Measurements from ENCODE around the gene HSD11B2.

Gene HSD11B2

DNA sequence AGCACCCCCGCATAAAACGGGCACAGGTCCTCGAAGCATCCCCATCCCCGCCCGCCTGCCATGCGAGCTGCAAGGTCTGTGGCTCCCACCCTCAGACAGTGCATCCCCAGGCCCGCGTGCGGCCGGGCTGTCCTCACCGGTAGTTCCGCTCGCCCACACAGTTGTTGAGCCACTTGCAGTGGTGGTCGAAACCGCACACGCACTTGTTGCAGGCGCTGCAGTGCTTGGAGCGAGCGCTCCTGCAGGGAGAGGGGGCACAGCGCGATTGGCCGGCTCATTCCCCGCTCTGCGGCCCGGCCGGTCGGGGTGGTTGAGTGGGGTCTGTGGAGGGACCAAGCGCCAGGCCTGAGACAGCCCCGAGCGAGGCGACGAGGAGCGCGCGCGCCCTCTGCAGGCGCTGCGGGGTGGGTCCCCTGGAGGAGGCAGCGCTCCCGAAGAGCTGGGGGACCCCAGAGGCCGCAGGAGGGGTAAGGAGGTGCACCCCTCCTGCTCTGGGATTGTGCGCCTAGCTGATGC, 31.6 kb upstream of the HSD11B2 start:
- Mint-ChIP-seq H3K4me3 (no peak overlapping the region), H3K27me3 (ENCODE audit: low read depth) (peaks cover 17% of the 10 kb centered on the region), H3K27ac (no peak overlapping the region), H3K9me3 (no peaks in the 10 kb centered on the region), H3K4me1 (peaks cover 44% of the 10 kb centered on the region), H3K36me3 (ENCODE audit: low read depth) (peaks cover 3% of the 10 kb centered on the region)
- TF ChIP-seq, protein P1, sequence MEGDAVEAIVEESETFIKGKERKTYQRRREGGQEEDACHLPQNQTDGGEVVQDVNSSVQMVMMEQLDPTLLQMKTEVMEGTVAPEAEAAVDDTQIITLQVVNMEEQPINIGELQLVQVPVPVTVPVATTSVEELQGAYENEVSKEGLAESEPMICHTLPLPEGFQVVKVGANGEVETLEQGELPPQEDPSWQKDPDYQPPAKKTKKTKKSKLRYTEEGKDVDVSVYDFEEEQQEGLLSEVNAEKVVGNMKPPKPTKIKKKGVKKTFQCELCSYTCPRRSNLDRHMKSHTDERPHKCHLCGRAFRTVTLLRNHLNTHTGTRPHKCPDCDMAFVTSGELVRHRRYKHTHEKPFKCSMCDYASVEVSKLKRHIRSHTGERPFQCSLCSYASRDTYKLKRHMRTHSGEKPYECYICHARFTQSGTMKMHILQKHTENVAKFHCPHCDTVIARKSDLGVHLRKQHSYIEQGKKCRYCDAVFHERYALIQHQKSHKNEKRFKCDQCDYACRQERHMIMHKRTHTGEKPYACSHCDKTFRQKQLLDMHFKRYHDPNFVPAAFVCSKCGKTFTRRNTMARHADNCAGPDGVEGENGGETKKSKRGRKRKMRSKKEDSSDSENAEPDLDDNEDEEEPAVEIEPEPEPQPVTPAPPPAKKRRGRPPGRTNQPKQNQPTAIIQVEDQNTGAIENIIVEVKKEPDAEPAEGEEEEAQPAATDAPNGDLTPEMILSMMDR (IDR thresholded peaks at IDR 0.05; ENCODE audit: unreplicated experiment in 3 of 3) = peak; percentile 74 to 89 (median 85)

GRCh38 chr16:67399749-67400704, 30.9 kb upstream of the HSD11B2 start:
- Mint-ChIP-seq H3K9me3 (no peaks in the 10 kb centered on the region), H3K27ac (no peak overlapping the region), H3K27me3 (ENCODE audit: low read depth) (peaks cover 17% of the 10 kb centered on the region), H3K4me3 (no peak overlapping the region), H3K4me1 (peaks cover 43% of the 10 kb centered on the region), H3K36me3 (ENCODE audit: low read depth) (peaks cover 3% of the 10 kb centered on the region)
- TF ChIP-seq, protein P1 (IDR thresholded peaks at IDR 0.05; ENCODE audit: unreplicated experiment in 3 of 3) = peak in 2 of 3 experiments; percentile 10 to 37

DNA sequence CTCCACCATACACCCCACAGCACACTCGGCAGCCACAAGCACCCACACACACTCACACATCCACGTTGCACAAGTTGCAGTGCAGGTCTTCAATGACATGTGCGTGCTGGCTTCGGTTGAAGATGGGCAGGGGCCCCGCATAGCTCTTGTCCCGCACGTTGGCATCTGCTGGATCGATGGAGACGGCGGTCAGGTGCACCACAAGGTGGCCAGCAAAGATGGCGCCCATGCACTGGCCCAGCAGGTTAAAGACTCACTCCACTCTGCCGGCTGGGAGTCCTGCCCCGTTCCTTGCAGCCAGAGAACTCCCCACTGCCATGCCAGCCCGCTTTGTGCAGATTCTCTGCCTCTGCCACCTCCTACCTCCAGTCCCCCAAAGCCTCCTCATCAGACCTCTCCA, 30.0 kb upstream of the HSD11B2 start:
- no peak overlapping the region for H3K4me3 Mint-ChIP-seq
- H3K9me3 Mint-ChIP-seq = no peaks in the 10 kb centered on the region
- peaks cover 37% of the 10 kb centered on the region for H3K4me1 Mint-ChIP-seq
- peaks cover 3% of the 10 kb centered on the region for H3K36me3 Mint-ChIP-seq (ENCODE audit: low read depth)
- H3K27ac Mint-ChIP-seq = no peak overlapping the region
- TF ChIP-seq, protein P1 (IDR thresholded peaks at IDR 0.05; ENCODE audit: unreplicated experiment in 3 of 3) = no peak
- H3K27me3 Mint-ChIP-seq (ENCODE audit: low read depth) = peaks cover 12% of the 10 kb centered on the region

GRCh38 chr16:67403976-67404555, 26.9 kb upstream of the HSD11B2 start:
- TF ChIP-seq, protein P1 (IDR thresholded peaks at IDR 0.05; ENCODE audit: unreplicated experiment in 3 of 3) = no peak
- H3K27ac Mint-ChIP-seq = no peak overlapping the region
- H3K4me1 Mint-ChIP-seq = peaks cover 46% of the 10 kb centered on the region
- H3K36me3 Mint-ChIP-seq (ENCODE audit: low read depth) = peaks cover 3% of the 10 kb centered on the region
- no peaks in the 10 kb centered on the region for H3K9me3 Mint-ChIP-seq
- H3K27me3 Mint-ChIP-seq (ENCODE audit: low read depth) = peaks cover 9% of the 10 kb centered on the region
- H3K4me3 Mint-ChIP-seq = no peak overlapping the region

GRCh38 chr16:67404740-67405226, 26.1 kb upstream of the HSD11B2 start:
- no peaks in the 10 kb centered on the region for H3K9me3 Mint-ChIP-seq
- no peak overlapping the region for H3K27ac Mint-ChIP-seq
- TF ChIP-seq, protein P1 (IDR thresholded peaks at IDR 0.05; ENCODE audit: unreplicated experiment in 3 of 3) = no peak
- peaks cover 6% of the 10 kb centered on the region for H3K36me3 Mint-ChIP-seq (ENCODE audit: low read depth)
- no peak overlapping the region for H3K4me3 Mint-ChIP-seq
- peaks cover 43% of the 10 kb centered on the region for H3K4me1 Mint-ChIP-seq
- peaks cover 9% of the 10 kb centered on the region for H3K27me3 Mint-ChIP-seq (ENCODE audit: low read depth)

All from nephron (organoid).